ENCODE results near the gene MACROD1.

GRCh38 chr11:64134963-64135362 lies 30.9 kb downstream of the MACROD1 start:
- no peak for TF ChIP-seq CTCF (optimal IDR thresholded peaks at IDR 0.05 in 1 of 3, IDR thresholded peaks at IDR 0.05 in 1 of 3, conservative IDR thresholded peaks at IDR 0.05 in 1 of 3; ENCODE audit: extremely low read depth in 1 of 3, insufficient read depth in 2 of 3, low read length in 3 of 3)
- TF ChIP-seq EZH2 (IDR thresholded peaks at IDR 0.05; ENCODE audit: low read length): no peak

All from keratinocyte (primary cell).